B cell (primary cell): ENCODE results near the gene GALNT17. TPM values are rescaled to one million over a fixed set of nuclear protein-coding genes. Genes with fewer than 3 reads are reported as not detected.

Experiments used
- ATAC-seq: fragments of 200-7000 bp; cut with Tn5 transposase; one replicate; pipeline ENCODE4 v1.10.0; 2021; ENCODE audit warnings: low read depth, mild to moderate bottlenecking, moderate number of reproducible peaks, moderate library complexity
- CTCF ChIA-PET: fragments of 350-600 bp; sonication (Branson Sonifier 250); formaldehyde crosslinking; loops from one replicate; lab custom pipeline; 2021; ENCODE audit warnings: antibody characterized with exemption, inconsistent platforms; lab: Charles Lee
- POLR2A ChIA-PET: fragments of 350-600 bp; sonication (Branson Sonifier 250); formaldehyde crosslinking; loops from one replicate; lab custom pipeline; 2021; ENCODE audit warnings: antibody characterized with exemption; lab: Charles Lee
- DNase-seq: peaks from one replicate; pipeline ENCODE4 v3.0.0; 2013
- H2AFZ ChIP-seq: 2 replicates; pipeline ENCODE4 v1.6.1; 2012; ENCODE audit warnings: mild to moderate bottlenecking, low read depth, low read length; ENCODE audit not compliant: insufficient read depth, poor library complexity, severe bottlenecking
- H3K27ac ChIP-seq, 2 donors: 1 replicate in 1 of 2; 2 replicates in 1 of 2; pipeline ENCODE4 v1.5.1; 2012 to 2013; ENCODE audit warnings: low read length in 2 of 2, mild to moderate bottlenecking in 2 of 2, moderate library complexity in 1 of 2
- H3K27me3 ChIP-seq, 4 experiments: fragments of 200-600 bp in 1 of 4; sonication (generic) in 1 of 4; replicated peaks in 1 of 4; 1 replicate in 2 of 4; 2 replicates in 2 of 4; pipeline versions ENCODE4 v1.6.1 to v1.7.0; 2013 to 2016; ENCODE audit warnings: low read length in 3 of 4, mild to moderate bottlenecking in 2 of 4, mixed read lengths in 1 of 4, moderate library complexity in 1 of 4; ENCODE audit not compliant: insufficient read depth in 4 of 4, control insufficient read depth in 3 of 4; ENCODE audit errors: control extremely low read depth in 1 of 4
- H3K36me3 ChIP-seq, 2 experiments: replicated peaks in 1 of 2; 1 replicate in 1 of 2; 2 replicates in 1 of 2; pipeline versions ENCODE4 v1.6.1 to v1.7.1; 2013; ENCODE audit warnings: low read length in 1 of 2; ENCODE audit not compliant: insufficient read depth in 2 of 2, control insufficient read depth in 1 of 2; ENCODE audit errors: control extremely low read depth in 1 of 2, extremely low read depth in 1 of 2
- H3K4me1 ChIP-seq, 2 donors: fragments of 200-600 bp in 1 of 2; sonication (generic) in 1 of 2; 1 replicate in 1 of 2; 2 replicates in 1 of 2; pipeline versions ENCODE4 v1.5.1 to v1.6.1; 2013 to 2017; ENCODE audit warnings: low read length in 2 of 2; ENCODE audit not compliant: control insufficient read depth in 2 of 2, insufficient read depth in 2 of 2
- H3K4me2 ChIP-seq: replicated peaks from 2 replicates; pipeline ENCODE3; 2012; ENCODE audit warnings: mild to moderate bottlenecking, low read depth, low read length; ENCODE audit not compliant: poor library complexity, severe bottlenecking
- H3K4me3 ChIP-seq, 5 experiments: fragments of 200-600 bp in 1 of 5; sonication (generic) in 1 of 5; 1 replicate in 3 of 5; 2 replicates in 2 of 5; pipeline versions ENCODE4 v1.5.1 to v1.7.0; 2011 to 2016; ENCODE audit warnings: low read length in 4 of 5, mild to moderate bottlenecking in 4 of 5, low read depth in 2 of 5, control low read depth in 1 of 5, moderate library complexity in 1 of 5; ENCODE audit not compliant: insufficient read depth in 1 of 5; ENCODE audit errors: control extremely low read depth in 1 of 5, extremely low read depth in 1 of 5
- H3K79me2 ChIP-seq: fragments of 200-600 bp; sonication (generic); one replicate; pipeline ENCODE4 v1.6.0; 2016; ENCODE audit warnings: low read length; ENCODE audit not compliant: control insufficient read depth, insufficient read depth
- H3K9ac ChIP-seq: fragments of 200-600 bp; sonication (generic); 2 replicates; pipeline ENCODE4 v1.6.1; 2017; ENCODE audit warnings: mild to moderate bottlenecking, low read length, moderate library complexity
- H3K9me3 ChIP-seq, 3 donors: one replicate each; pipeline versions ENCODE4 v1.6.1 to v1.7.1; 2013; ENCODE audit warnings: low read length in 2 of 3; ENCODE audit not compliant: control insufficient read depth in 2 of 3, insufficient read depth in 1 of 3; ENCODE audit errors: control extremely low read depth in 1 of 3
- H4K20me1 ChIP-seq: 2 replicates; pipeline ENCODE4 v1.6.0; 2012; ENCODE audit warnings: mild to moderate bottlenecking, low read length; ENCODE audit not compliant: insufficient read depth, control insufficient read depth, poor library complexity, severe bottlenecking
- H3K27ac Mint-ChIP-seq: one replicate; pipeline ENCODE4 v1.8.0; 2021; ENCODE audit warnings: mixed read lengths
- H3K27me3 Mint-ChIP-seq: one replicate; pipeline ENCODE4 v1.8.0; 2021; ENCODE audit warnings: mixed read lengths
- H3K4me1 Mint-ChIP-seq: one replicate; pipeline ENCODE4 v1.8.0; 2021; ENCODE audit warnings: mixed read lengths
- H3K4me3 Mint-ChIP-seq: one replicate; pipeline ENCODE4 v1.8.0; 2021; ENCODE audit warnings: mixed read lengths
- H3K9me3 Mint-ChIP-seq: one replicate; pipeline ENCODE4 v1.8.0; 2022; ENCODE audit warnings: mixed read lengths; ENCODE audit not compliant: insufficient read depth
- CTCF ChIP-seq: fragments of 200-600 bp; IDR thresholded peaks from one replicate; pipeline ENCODE4 v1.8.0; 2022; ENCODE audit warnings: antibody characterized with exemption, mild to moderate bottlenecking
- EZH2 ChIP-seq: IDR thresholded peaks from 2 replicates; pipeline ENCODE4 v1.6.1; 2012; ENCODE audit warnings: borderline replicate concordance, low read depth, mild to moderate bottlenecking, moderate library complexity, low read length; ENCODE audit not compliant: insufficient read depth, poor library complexity, severe bottlenecking
- WGBS: methylation state at CpG from one replicate; pipeline ENCODE4 v1.1.5; 2013; ENCODE audit warnings: missing lambda C conversion rate; ENCODE audit not compliant: insufficient coverage; 5-methylcytosine and 5-hydroxymethylcytosine counted together
- intact Hi-C: fragments of 100-400 bp; cut with micrococcal nuclease; formaldehyde crosslinking; loops from one replicate; pipeline ENCODE4 v1.10.0; 2022
- polyA plus RNA-seq: library from polyadenylated mRNA; depleted of rRNA; stranded (reverse); fragments of >200 nt; gene quantifications from 2 replicates; pipeline ENCODE4 v1.2.3, GENCODE V29; 2012
- total RNA-seq, 2 donors: library from RNA; stranded (reverse); fragments of 120-200 nt in 1 of 2; gene quantifications; 1 replicate in 1 of 2; 2 replicates in 1 of 2; pipeline versions ENCODE4 v1.2.3 to v1.2.4, GENCODE V29; 2013 to 2022

GALNT17 gene
- total and polyA plus RNA-seq, 2 donors (not counting 1 experiment from before 2014, with no cell fraction given), result not detected

- no peaks in the 10 kb centered on the region for H3K27me3 ChIP-seq
- no peaks in the 10 kb centered on the region for H3K36me3 ChIP-seq
- no peaks in the 10 kb centered on the region for H3K4me1 Mint-ChIP-seq
- no peak overlapping the region for H3K27ac Mint-ChIP-seq
- H3K9ac ChIP-seq, result no peak overlapping the region
- WGBS, result 100% methylated on average over 1 of the region's 2 CpGs
- ATAC-seq, result no peak
- peaks cover 0 to 6% (median 0%) of the 10 kb centered on the region in 3 donors for H3K9me3 ChIP-seq
- ChIA-PET POLR2A (no interaction called here), CTCF (no interaction called here)
- no peak for TF ChIP-seq CTCF
- no peak for TF ChIP-seq EZH2
- no peak overlapping the region for H3K4me3 ChIP-seq
- no peak overlapping the region for H2AFZ ChIP-seq
- no peak overlapping the region for H3K4me3 Mint-ChIP-seq
- no peaks in the 10 kb centered on the region for H4K20me1 ChIP-seq
- no peak overlapping the region for H3K27ac ChIP-seq
- no peak for DNase-seq
- peaks cover 3% of the 10 kb centered on the region for H3K9me3 Mint-ChIP-seq
- no peaks in the 10 kb centered on the region for H3K27me3 Mint-ChIP-seq
- intact Hi-C loops, result no loop called here
- H3K4me1 ChIP-seq, result no peaks in the 10 kb centered on the region
- H3K4me2 ChIP-seq, result no peak overlapping the region
- no peaks in the 10 kb centered on the region for H3K79me2 ChIP-seq
These were observed 189.0 kb downstream of the GALNT17 start for GRCh38 chr7:71320916-71321315.

GRCh38 chr7:71322201-71322600 is 190.3 kb downstream of the GALNT17 start:
- POLR2A ChIA-PET, result no interaction called here
- no peak overlapping the region for H3K9ac ChIP-seq

More at GRCh38 chr7:71322201-71322600, 190.3 kb downstream of the GALNT17 start:
- Histone ChIP-seq H2AFZ (no peak overlapping the region), H3K4me2 (no peak overlapping the region), H4K20me1 (no peaks in the 10 kb centered on the region), H3K79me2 (no peaks in the 10 kb centered on the region), H3K27me3 (no peaks in the 10 kb centered on the region), H3K9me3 (peaks cover 0 to 3% (median 0%) of the 10 kb centered on the region in 3 donors), H3K27ac (no peak overlapping the region), H3K4me1 (no peaks in the 10 kb centered on the region), H3K36me3 (no peaks in the 10 kb centered on the region), H3K4me3 (no peak overlapping the region)
- ATAC-seq, result no peak
- Mint-ChIP-seq H3K4me1 (no peaks in the 10 kb centered on the region), H3K27ac (no peak overlapping the region), H3K4me3 (no peak overlapping the region), H3K9me3 (peaks cover 3% of the 10 kb centered on the region), H3K27me3 (no peaks in the 10 kb centered on the region)
- 91% methylated on average over 5 of the region's 6 CpGs for WGBS
- intact Hi-C loops, result no loop called here
- no peak for DNase-seq
- no peak for TF ChIP-seq EZH2
- no peak for TF ChIP-seq CTCF
- CTCF ChIA-PET, result no interaction called here
